Urinary bladder (tissue), 4 donors: ENCODE results near the gene HMOX1. TPM values are rescaled to one million over a fixed set of nuclear protein-coding genes. Genes with fewer than 3 reads are reported as not detected.
A peak's percentile ranks its signal among the peaks of the same experiment; 100 is the strongest.
"Not testable (repeated sequence)": the region's sequence is repeated elsewhere in the genome, so short reads cannot be mapped to it uniquely, and the experiment has no call there.

Experiments
- DNase-seq: peaks from one replicate; pipeline ENCODE4 v3.0.0-alpha.2; 2015; ENCODE audit errors: extremely low spot score
- H3K27ac ChIP-seq: one replicate; pipeline ENCODE4 v1.5.1; 2013; ENCODE audit warnings: low read depth, mild to moderate bottlenecking, moderate library complexity
- H3K36me3 ChIP-seq: one replicate; pipeline ENCODE4 v1.6.1; 2013; ENCODE audit warnings: mild to moderate bottlenecking, moderate library complexity; ENCODE audit not compliant: insufficient read depth
- H3K4me1 ChIP-seq: one replicate; pipeline ENCODE4 v1.6.1; 2013; ENCODE audit warnings: mild to moderate bottlenecking, moderate library complexity; ENCODE audit not compliant: insufficient read depth
- H3K4me3 ChIP-seq: one replicate; pipeline ENCODE4 v1.5.1; 2013; ENCODE audit warnings: low read depth, low read length
- WGBS: extraction: QIAGEN DNeasy Blood & Tissue Kit; methylation state at CpG from one replicate; pipeline ENCODE4 v1.1.7; 2013; 5-methylcytosine and 5-hydroxymethylcytosine counted together
- polyA plus RNA-seq: library from polyadenylated mRNA; stranded (reverse); fragments of 200-250 nt; gene quantifications from one replicate; pipeline ENCODE4 v1.2.3, GENCODE V29; 2013
- total RNA-seq: library from RNA; depleted of rRNA; stranded (reverse); fragments of >200 nt; gene quantifications from one replicate; pipeline ENCODE4 v1.2.3, GENCODE V29; 2014
- donor health status: healthy with polysubstance abuse.
- donor health status: healthy.

HMOX1 gene
- total and polyA plus RNA-seq, 2 donors: 9.7 to 11.3 TPM

GRCh38 chr22:35394810-35395563 is 14.1 kb downstream of the HMOX1 start:
- Histone ChIP-seq H3K27ac (no peak overlapping the region), H3K4me3 (no peak overlapping the region), H3K4me1 (no peaks in the 10 kb centered on the region), H3K36me3 (no peaks in the 10 kb centered on the region)
- WGBS: 90% methylated on average over 5 of the region's 5 CpGs
- DNase-seq: no peak

- H3K4me3 ChIP-seq, H3K36me3 ChIP-seq, H3K4me1 ChIP-seq, H3K27ac ChIP-seq, DNase-seq: not testable (repeated sequence)
- 74% methylated on average over 6 of the region's 6 CpGs for WGBS
Measured at GRCh38 chr22:35396622-35397021, 15.7 kb downstream of the HMOX1 start.

GRCh38 chr22:35397095-35397904 is 16.4 kb downstream of the HMOX1 start:
- Histone ChIP-seq H3K27ac (no peak overlapping the region), H3K4me3 (no peak overlapping the region), H3K4me1 (no peaks in the 10 kb centered on the region), H3K36me3 (no peaks in the 10 kb centered on the region)
- no peak for DNase-seq
- 70% methylated on average over 13 of the region's 13 CpGs for WGBS

GRCh38 chr22:35398591-35398973 is 17.7 kb downstream of the HMOX1 start:
- no peak overlapping the region for H3K27ac ChIP-seq
- WGBS: 98% methylated on average over 4 of the region's 4 CpGs
- no peaks in the 10 kb centered on the region for H3K4me1 ChIP-seq
- H3K4me3 ChIP-seq: no peak overlapping the region
- DNase-seq: no peak
- no peaks in the 10 kb centered on the region for H3K36me3 ChIP-seq

GRCh38 chr22:35399114-35399677 is 18.3 kb downstream of the HMOX1 start:
- Histone ChIP-seq H3K4me3 (peak overlapping the region; percentile 62), H3K36me3 (no peaks in the 10 kb centered on the region), H3K4me1 (no peaks in the 10 kb centered on the region), H3K27ac (no peak overlapping the region)
- no peak for DNase-seq
- 75% methylated on average over 24 of the region's 24 CpGs for WGBS

DNA sequence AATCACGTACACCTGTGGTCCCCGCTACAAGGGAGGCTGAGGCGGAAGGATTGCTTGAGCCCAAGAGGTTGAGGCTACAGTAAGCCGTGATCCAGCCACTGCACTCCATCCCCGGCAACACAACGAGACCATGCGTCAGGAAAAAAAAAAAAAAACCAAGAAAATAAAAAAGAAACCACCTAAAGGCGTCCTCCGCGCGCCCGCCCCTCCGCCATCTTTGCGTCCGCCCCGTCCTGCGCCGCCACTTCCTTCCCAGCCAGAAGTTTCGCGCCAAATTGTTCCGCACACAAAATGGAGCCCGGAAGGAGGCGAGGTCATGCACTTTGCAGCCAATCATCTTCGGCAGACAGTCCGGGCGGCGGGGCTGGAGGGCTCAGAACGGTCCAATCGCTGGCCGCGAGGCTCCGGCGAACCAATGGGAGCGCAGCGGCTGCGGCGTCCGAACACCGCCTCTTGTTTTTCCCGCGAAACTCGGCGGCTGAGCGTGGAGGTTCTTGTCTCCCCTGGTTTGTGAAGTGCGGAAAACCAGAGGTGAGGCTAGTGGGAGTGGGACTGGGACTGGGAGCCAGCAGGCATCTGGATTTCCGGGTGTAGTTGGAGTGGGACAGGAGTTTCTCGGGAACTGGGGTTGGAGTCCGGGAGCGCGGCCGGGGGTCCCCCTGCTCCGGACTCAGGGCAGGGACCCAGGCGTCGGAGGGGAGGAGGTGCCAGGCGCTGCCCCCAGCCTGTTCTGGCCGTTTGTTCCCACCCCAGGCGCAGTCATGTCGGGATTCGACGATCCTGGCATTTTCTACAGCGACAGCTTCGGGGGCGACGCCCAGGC is 19.0 kb downstream of the HMOX1 start, which contains the start of gene MCM5:
Gene MCM5, plus strand, starts transcription at position 463 of the 823 bp plus-strand sequence. Its CDS starts 299 bp downstream, at position 762.
- WGBS: 2% methylated on average over 64 of the region's 64 CpGs

GRCh38 chr22:35400501-35400790 is 19.6 kb downstream of the HMOX1 start:
- Histone ChIP-seq H3K4me3 (peak overlapping the region; percentile 62), H3K27ac (no peak overlapping the region), H3K4me1 (no peaks in the 10 kb centered on the region), H3K36me3 (no peaks in the 10 kb centered on the region)
- WGBS: 2% methylated on average over 20 of the region's 20 CpGs
- no peak for DNase-seq

More for the DNA sequence above, 19.0 kb downstream of the HMOX1 start, which contains the start of gene MCM5:
- Histone ChIP-seq H3K4me3 (peak within 1 kb of the TSS; percentile 62), H3K36me3 (no peaks in the 10 kb centered on the region), H3K4me1 (no peaks in the 10 kb centered on the region), H3K27ac (no peak within 1 kb of the TSS)
- DNase-seq: peak; percentile 95

GRCh38 chr22:35401863-35402262 is 21.0 kb downstream of the HMOX1 start:
- Histone ChIP-seq H3K4me3 (no peak overlapping the region), H3K27ac (no peak overlapping the region), H3K4me1 (no peaks in the 10 kb centered on the region), H3K36me3 (no peaks in the 10 kb centered on the region)
- DNase-seq: no peak
- 88% methylated on average over 6 of the region's 6 CpGs for WGBS

- Histone ChIP-seq H3K4me3 (no peak overlapping the region), H3K36me3 (no peaks in the 10 kb centered on the region), H3K27ac (no peak overlapping the region), H3K4me1 (no peaks in the 10 kb centered on the region)
- no peak for DNase-seq
- WGBS: 78% methylated on average over 7 of the region's 7 CpGs
Measured at GRCh38 chr22:35403356-35403755, 22.5 kb downstream of the HMOX1 start.

GRCh38 chr22:35404176-35404575 is 23.3 kb downstream of the HMOX1 start:
- Histone ChIP-seq H3K36me3 (peaks cover 3% of the 10 kb centered on the region), H3K27ac (no peak overlapping the region), H3K4me3 (no peak overlapping the region), H3K4me1 (no peaks in the 10 kb centered on the region)
- 89% methylated on average over 5 of the region's 5 CpGs for WGBS
- DNase-seq: no peak

GRCh38 chr22:35406443-35406842 is 25.5 kb downstream of the HMOX1 start:
- no peak overlapping the region for H3K27ac ChIP-seq
- H3K4me1 ChIP-seq: no peaks in the 10 kb centered on the region
- WGBS: 90% methylated on average over 13 of the region's 13 CpGs
- DNase-seq: no peak
- H3K4me3 ChIP-seq: no peak overlapping the region
- H3K36me3 ChIP-seq: peaks cover 3% of the 10 kb centered on the region

DNA sequence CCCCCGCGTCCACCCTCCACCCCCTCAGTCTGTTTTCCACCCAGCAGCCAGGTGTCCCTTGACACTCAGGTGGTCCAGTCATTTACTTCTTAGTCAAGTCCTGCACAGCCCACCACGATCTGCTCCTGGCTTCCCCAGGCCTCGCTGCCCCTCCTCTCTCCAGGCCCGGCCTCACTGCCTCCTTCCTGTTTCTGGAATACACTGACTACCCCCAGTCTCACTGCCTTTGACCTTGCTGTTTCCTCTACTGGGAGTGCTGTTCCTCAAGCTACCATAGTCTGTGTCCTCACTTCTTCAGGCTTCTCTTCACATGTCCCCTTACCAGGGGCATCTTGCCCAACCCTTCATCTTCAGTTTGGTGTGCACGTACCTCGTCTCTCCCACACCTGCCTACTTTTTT is 26.5 kb downstream of the HMOX1 start:
- H3K4me1 ChIP-seq: no peaks in the 10 kb centered on the region
- no peak overlapping the region for H3K27ac ChIP-seq
- WGBS: 83% methylated on average over 7 of the region's 7 CpGs
- no peak overlapping the region for H3K4me3 ChIP-seq
- no peak for DNase-seq
- peaks cover 3% of the 10 kb centered on the region for H3K36me3 ChIP-seq
